H1 (cell line): ENCODE data around the gene MRPL54. TPM values are rescaled to one million over a fixed set of nuclear protein-coding genes. Genes with fewer than 3 reads are reported as not detected.

Experiments
- CTCF ChIA-PET: fragments of 300-600 bp; sonication (Branson Sonifier 250); formaldehyde crosslinking; loops from one replicate; lab custom pipeline; 2021; ENCODE audit not compliant: partially characterized antibody; lab: Charles Lee
- POLR2A ChIA-PET: fragments of 300-600 bp; sonication (Branson Sonifier 250); formaldehyde crosslinking; loops from one replicate; lab custom pipeline; 2021; ENCODE audit warnings: inconsistent platforms; ENCODE audit not compliant: partially characterized antibody; lab: Charles Lee
- DNase-seq, 2 experiments: peaks; one replicate each; pipeline versions ENCODE4 v3.0.0 to v3.0.0-alpha.2; 2010 to 2022; ENCODE audit warnings: low spot score in 2 of 2, low read depth in 1 of 2, mixed read lengths in 1 of 2
- FAIRE-seq: peaks from 2 replicates; lab custom pipeline; 2011; peaks lifted over from hg19 to GRCh38; lab: Jason Lieb, UNC
- H2AFZ ChIP-seq: 2 replicates; pipeline ENCODE4 v1.8.1; 2012; ENCODE audit warnings: low read length, inconsistent platforms
- H2AK5ac ChIP-seq: 2 replicates; pipeline ENCODE4 v1.6.1; 2013; ENCODE audit warnings: low read depth, low read length
- H2BK120ac ChIP-seq: replicated peaks from 2 replicates; pipeline ENCODE3; 2013; ENCODE audit warnings: low read depth, low read length, inconsistent platforms
- H2BK12ac ChIP-seq: 2 replicates; pipeline ENCODE4 v1.6.1; 2013; ENCODE audit warnings: low read depth, low read length
- H2BK15ac ChIP-seq: 2 replicates; pipeline ENCODE4 v1.6.1; 2013; ENCODE audit warnings: low read length
- H2BK20ac ChIP-seq: 2 replicates; pipeline ENCODE4 v1.6.1; 2013; ENCODE audit warnings: low read length
- H2BK5ac ChIP-seq: 2 replicates; pipeline ENCODE4 v1.6.1; 2013; ENCODE audit warnings: low read depth, low read length
- H3K14ac ChIP-seq: 2 replicates; pipeline ENCODE4 v1.6.1; 2013; ENCODE audit warnings: inconsistent platforms; ENCODE audit not compliant: insufficient read length
- H3K18ac ChIP-seq: 2 replicates; pipeline ENCODE4 v1.6.1; 2013; ENCODE audit warnings: low read length; ENCODE audit errors: extremely low read depth
- H3K23ac ChIP-seq: 2 replicates; pipeline ENCODE4 v1.6.1; 2013; ENCODE audit warnings: inconsistent platforms; ENCODE audit not compliant: insufficient read length
- H3K23me2 ChIP-seq: 2 replicates; pipeline ENCODE4 v1.6.1; 2013; ENCODE audit warnings: low read depth, low read length
- H3K27ac ChIP-seq: 2 replicates; pipeline ENCODE4 v1.6.1; 2011; ENCODE audit warnings: low read depth, low read length, inconsistent platforms
- H3K27me3 ChIP-seq, 4 experiments: replicated peaks in 1 of 4; 1 replicate in 1 of 4; 2 replicates in 3 of 4; pipeline versions ENCODE4 v1.6.1 to v1.8.1; 2011 to 2013; ENCODE audit warnings: low read length in 3 of 4, mild to moderate bottlenecking in 3 of 4, inconsistent platforms in 2 of 4, mixed read lengths in 2 of 4, moderate library complexity in 1 of 4; ENCODE audit not compliant: control insufficient read depth in 3 of 4, insufficient read depth in 3 of 4; ENCODE audit errors: extremely low read depth in 1 of 4
- H3K36me3 ChIP-seq, 4 experiments: 2 replicates each; pipeline versions ENCODE4 v1.6.1 to v1.8.1; 2011 to 2013; ENCODE audit warnings: mild to moderate bottlenecking in 4 of 4, low read length in 3 of 4, moderate library complexity in 2 of 4, control low read depth in 1 of 4, inconsistent platforms in 1 of 4; ENCODE audit not compliant: insufficient read depth in 4 of 4, control insufficient read depth in 2 of 4
- H3K4ac ChIP-seq: replicated peaks from 2 replicates; pipeline ENCODE3; 2013; ENCODE audit warnings: low read length, low read depth, mixed read lengths, inconsistent platforms; ENCODE audit not compliant: insufficient read length
- H3K4me1 ChIP-seq, 4 experiments: replicated peaks in 1 of 4; 1 replicate in 1 of 4; 2 replicates in 3 of 4; pipeline versions ENCODE4 v1.6.1 to v1.8.1; 2011 to 2013; ENCODE audit warnings: low read length in 3 of 4, inconsistent platforms in 2 of 4, mixed read lengths in 1 of 4; ENCODE audit not compliant: insufficient read depth in 4 of 4, control insufficient read depth in 3 of 4
- H3K4me2 ChIP-seq, 2 experiments: 2 replicates each; pipeline versions ENCODE4 v1.6.1 to v1.8.1; 2011 to 2013; ENCODE audit warnings: low read depth in 2 of 2, low read length in 2 of 2, control low read depth in 1 of 2, inconsistent platforms in 1 of 2, mild to moderate bottlenecking in 1 of 2; ENCODE audit not compliant: insufficient read depth in 1 of 2
- H3K4me3 ChIP-seq, 4 experiments: fragments of 200-600, 300-600 bp in 1 of 4; sonication (generic), shearing (Covaris generic), sonication (Bioruptor Twin) in 1 of 4; 2 replicates each; pipeline versions ENCODE4 v1.5.1 to v1.8.1; 2011 to 2016; ENCODE audit warnings: low read length in 4 of 4, low read depth in 3 of 4, control low read depth in 2 of 4, inconsistent platforms in 2 of 4, mild to moderate bottlenecking in 2 of 4, mixed read lengths in 1 of 4, moderate library complexity in 1 of 4; ENCODE audit not compliant: insufficient read depth in 2 of 4; ENCODE audit errors: extremely low read depth in 1 of 4
- H3K56ac ChIP-seq: replicated peaks from 2 replicates; pipeline ENCODE3; 2013; ENCODE audit warnings: low read depth, mild to moderate bottlenecking, mixed read lengths, low read length, inconsistent platforms; ENCODE audit not compliant: insufficient read length
- H3K79me1 ChIP-seq: 2 replicates; pipeline ENCODE4 v1.6.1; 2013; ENCODE audit warnings: low read depth, low read length, control low read depth
- H3K79me2 ChIP-seq, 2 experiments: 2 replicates each; pipeline versions ENCODE4 v1.6.1 to v1.8.1; 2012 to 2013; ENCODE audit warnings: low read length in 2 of 2, mild to moderate bottlenecking in 2 of 2, inconsistent platforms in 1 of 2; ENCODE audit not compliant: insufficient read depth in 2 of 2, control insufficient read depth in 1 of 2
- H3K9ac ChIP-seq, 4 experiments: replicated peaks in 1 of 4; 1 replicate in 1 of 4; 2 replicates in 3 of 4; pipeline versions ENCODE4 v1.6.1 to v1.8.1; 2011 to 2013; ENCODE audit warnings: low read depth in 3 of 4, low read length in 3 of 4, control low read depth in 2 of 4, mild to moderate bottlenecking in 2 of 4, moderate library complexity in 2 of 4, inconsistent platforms in 1 of 4; ENCODE audit errors: extremely low read depth in 1 of 4
- H3K9me3 ChIP-seq, 2 experiments: 2 replicates each; pipeline versions ENCODE4 v1.6.1 to v1.8.1; 2012 to 2013; ENCODE audit warnings: mild to moderate bottlenecking in 2 of 2, moderate library complexity in 2 of 2, control low read depth in 1 of 2, inconsistent platforms in 1 of 2, low read depth in 1 of 2, low read length in 1 of 2, mixed read lengths in 1 of 2; ENCODE audit not compliant: insufficient read depth in 2 of 2
- H4K20me1 ChIP-seq, 2 experiments: replicated peaks in 1 of 2; 2 replicates each; pipeline versions ENCODE3 to v1.8.1; 2011 to 2013; ENCODE audit warnings: inconsistent platforms in 2 of 2, low read length in 2 of 2, mild to moderate bottlenecking in 1 of 2; ENCODE audit not compliant: insufficient read depth in 2 of 2, control insufficient read depth in 1 of 2
- H4K5ac ChIP-seq: 2 replicates; pipeline ENCODE4 v1.6.1; 2013; ENCODE audit warnings: low read length, low read depth, mixed read lengths, inconsistent platforms; ENCODE audit not compliant: insufficient read length
- H4K8ac ChIP-seq: 2 replicates; pipeline ENCODE4 v1.8.0; 2013; ENCODE audit warnings: mild to moderate bottlenecking, moderate library complexity, low read length, inconsistent platforms; ENCODE audit not compliant: insufficient read depth; ENCODE audit errors: extremely low read depth
- H4K91ac ChIP-seq: replicated peaks from 2 replicates; pipeline ENCODE3; 2013; ENCODE audit warnings: low read length, mixed read lengths, inconsistent platforms; ENCODE audit not compliant: insufficient read length
- CTCF ChIP-seq, 3 experiments: IDR thresholded peaks; 1 replicate in 2 of 3; 2 replicates in 1 of 3; pipeline versions ENCODE4 v1.5.1 to v1.6.1; 2011; ENCODE audit warnings: low read length in 3 of 3, mild to moderate bottlenecking in 3 of 3, inconsistent platforms in 2 of 3, low read depth in 1 of 3, moderate library complexity in 1 of 3; ENCODE audit not compliant: insufficient read depth in 1 of 3; ENCODE audit errors: control extremely low read depth in 1 of 3
- GABPA ChIP-seq: IDR thresholded peaks from 2 replicates; pipeline ENCODE4 v1.6.1; 2011; ENCODE audit warnings: mild to moderate bottlenecking, low read length, moderate library complexity, borderline replicate concordance; ENCODE audit not compliant: insufficient read depth
- POLR2A ChIP-seq, 2 experiments: IDR thresholded peaks; 1 replicate in 1 of 2; 2 replicates in 1 of 2; pipeline ENCODE4 v1.6.1; 2011; ENCODE audit warnings: low read depth in 2 of 2, low read length in 2 of 2, mild to moderate bottlenecking in 2 of 2; ENCODE audit errors: control extremely low read depth in 1 of 2
- SP4 ChIP-seq: IDR thresholded peaks from 2 replicates; pipeline ENCODE4 v1.6.1; 2012; ENCODE audit warnings: low read length, inconsistent platforms
- WGBS, 2 experiments: shearing (Covaris generic) in 1 of 2; methylation state at CpG; one replicate each; pipeline versions ENCODE4 v1.1.6 to v1.1.7; 2013 to 2015; ENCODE audit warnings: low lambda C conversion rate in 2 of 2, mixed read lengths in 2 of 2, inconsistent platforms in 1 of 2, low coverage in 1 of 2, missing lambda C conversion rate in 1 of 2; ENCODE audit not compliant: insufficient replicate concordance in 2 of 2, insufficient coverage in 1 of 2, insufficient read length in 1 of 2; ENCODE audit errors: extremely low coverage in 1 of 2, missing lambda C conversion rate in 1 of 2; 5-methylcytosine and 5-hydroxymethylcytosine counted together
- polyA plus RNA-seq, 7 experiments: library from polyadenylated mRNA; depleted of rRNA in 3 of 7; stranded (reverse) in 5 of 7; unstranded in 2 of 7; fragments of >200 nt in 5 of 7; fragments of 200-250 nt in 2 of 7; gene quantifications; 1 replicate in 5 of 7; 2 replicates in 1 of 7; 4 replicates in 1 of 7; pipeline versions ENCODE4 v1.2.1 to v1.2.3, GENCODE V29; 2011 to 2013; ENCODE audit warnings: missing spikeins in 2 of 7, mixed read lengths in 2 of 7
- total RNA-seq: library from RNA; stranded (reverse); fragmentation: NEBNext Ultra II Directional; extraction: Animal tissue kit (Norgen Biotek cat#: 25700); gene quantifications from 2 replicates; pipeline ENCODE4 v1.2.1, GENCODE V29; 2021

The MRPL54 gene
- total and polyA plus RNA-seq, 2 of the 8 experiments (the other 6 are each of a cell fraction or from before 2014, with no cell fraction given), result 63.8 to 72.8 TPM

- Histone ChIP-seq H3K9me3 (no peaks in the 10 kb centered on the region), H3K4me1 (peaks cover 0 to 7% (median 2%) of the 10 kb centered on the region in 4 experiments; a peak in 2 of 7 replicates), H3K56ac (no peak overlapping the region), H3K4ac (no peak overlapping the region), H3K9ac (no peak overlapping the region), H2BK12ac (no peak overlapping the region), H4K5ac (no peak overlapping the region), H2BK20ac (no peak overlapping the region), H3K18ac (no peak overlapping the region), H3K79me1 (0 out of 2 replicates have a peak, but pooled peaks cover 3% of the 10 kb centered on the region)
- no peak for DNase-seq
- POLR2A ChIA-PET, result interaction anchor here (0.5 to 1.2 kb wide), 5 partner anchors 9 to 216 kb away, joined by 3 to 5 read pairs (median 3); partner anchors contain the start of genes EEF2 and MATK
- TF ChIP-seq CTCF (IDR thresholded peaks at IDR 0.05; ENCODE audit: control extremely low read depth in 1 of 3, insufficient read depth in 1 of 3, low read depth in 1 of 3, low read length in 3 of 3) (peak in 1 of 3 experiments; percentile 19; a peak in 1 of 4 replicates), GABPA (no peak), SP4 (no peak), POLR2A (IDR thresholded peaks at IDR 0.05; ENCODE audit: control extremely low read depth in 1 of 2, low read depth in 2 of 2, low read length in 2 of 2) (no peak)
- TF ChIP-seq, all 59 proteins: peak for 1
- peaks cover 0 to 11% of the 10 kb centered on the region in 2 experiments for H4K20me1 ChIP-seq
- CTCF ChIA-PET, result interaction anchor here (0.6 to 1.2 kb wide), 8 partner anchors 13 to 387 kb away, joined by 3 to 6 read pairs (median 4); no protein-coding TSS in a partner anchor
- H3K79me2 ChIP-seq, result no peaks in the 10 kb centered on the region
- no peak overlapping the region for H3K4me2 ChIP-seq
- WGBS, 2 experiments, result 82% methylated on average over 17 of the region's 17 CpGs; no CpG with 5 or more reads in 1 of the 2 experiments
- H2BK5ac ChIP-seq, result no peak overlapping the region
- H3K14ac ChIP-seq, result no peak overlapping the region
- peak overlapping the region; percentile 25; the same call in 1 of the 2 replicates for H4K8ac ChIP-seq
- no peak overlapping the region for H3K4me3 ChIP-seq
- peak overlapping the region; percentile 40 for H4K91ac ChIP-seq
- no peaks in the 10 kb centered on the region; the same call in 1 of the 2 replicates for H3K23me2 ChIP-seq
- H2AFZ ChIP-seq, result no peak overlapping the region
- H3K27me3 ChIP-seq, result no peaks in the 10 kb centered on the region
- no peak overlapping the region for H2BK15ac ChIP-seq
- no peak for FAIRE-seq
- peaks cover 0 to 8% (median 3%) of the 10 kb centered on the region in 4 experiments; a peak in 6 of 8 replicates for H3K36me3 ChIP-seq
- H2AK5ac ChIP-seq, result no peak overlapping the region
- no peak overlapping the region for H2BK120ac ChIP-seq
- no peak overlapping the region for H3K27ac ChIP-seq
- no peak overlapping the region for H3K23ac ChIP-seq
These were observed 7.0 kb downstream of the MRPL54 start for GRCh38 chr19:3769494-3769893.
